AG20443 (cell line): ENCODE data around the gene ECE1.

Experiments
- DNase-seq: peaks from one replicate; pipeline ENCODE4 v3.0.0; 2012; ENCODE audit warnings: low spot score, mixed read lengths

The ECE1 gene

DNA sequence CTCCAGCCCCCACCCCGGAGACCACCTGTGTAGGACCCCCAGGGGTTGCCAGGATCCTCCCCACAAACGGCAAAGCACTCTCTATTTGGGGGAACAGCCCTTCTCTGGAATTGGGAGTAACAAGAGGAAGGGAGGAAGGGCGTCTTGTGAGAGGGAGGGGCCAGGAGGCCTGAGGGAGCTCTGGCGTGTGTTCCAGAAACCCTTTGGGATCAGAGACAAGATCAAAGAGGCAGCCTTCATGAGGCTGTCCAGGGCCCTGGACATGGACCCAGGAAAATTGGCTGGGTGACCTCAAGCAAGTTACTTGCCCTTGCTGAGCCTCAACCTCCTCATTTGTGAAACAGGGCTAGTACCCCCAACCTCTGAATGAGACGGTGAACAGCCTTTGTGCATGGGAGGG, 18.1 kb upstream of the ECE1 start:
- no peak for DNase-seq

DNA sequence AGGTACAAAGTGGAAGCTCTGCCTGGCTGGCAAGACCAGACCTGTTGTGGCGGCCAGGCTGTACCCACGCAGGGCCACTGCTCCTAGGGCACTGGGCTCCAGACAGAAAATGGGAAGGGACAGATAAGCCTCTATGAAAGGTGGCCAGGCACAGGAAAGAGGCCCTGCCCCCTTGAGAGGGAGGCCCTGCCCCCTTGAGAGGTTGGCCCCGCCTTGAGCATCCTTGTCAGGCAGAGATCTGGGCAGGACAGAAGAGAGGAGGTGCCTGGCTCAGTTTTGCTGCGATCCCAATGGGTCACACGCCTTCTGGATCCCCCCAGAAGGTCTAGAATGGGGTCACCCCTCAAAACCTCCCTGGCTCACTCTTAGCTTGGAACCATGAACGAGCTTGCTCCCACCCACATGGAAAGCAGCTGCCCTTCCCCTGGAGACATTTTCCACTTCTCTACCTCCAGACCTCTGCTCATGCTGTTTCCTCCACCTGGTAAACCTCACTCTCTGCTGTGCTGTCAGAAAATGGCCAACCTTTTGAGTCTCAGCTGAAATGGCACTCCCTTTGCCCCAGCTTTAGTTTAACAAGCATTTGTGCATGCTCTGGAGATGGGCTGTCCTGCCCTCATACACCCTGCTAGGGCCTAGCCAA, 17.5 kb upstream of the ECE1 start:
- no peak for DNase-seq

GRCh38 chr1:21307210-21307609, 16.9 kb upstream of the ECE1 start:
- no peak for DNase-seq

DNA sequence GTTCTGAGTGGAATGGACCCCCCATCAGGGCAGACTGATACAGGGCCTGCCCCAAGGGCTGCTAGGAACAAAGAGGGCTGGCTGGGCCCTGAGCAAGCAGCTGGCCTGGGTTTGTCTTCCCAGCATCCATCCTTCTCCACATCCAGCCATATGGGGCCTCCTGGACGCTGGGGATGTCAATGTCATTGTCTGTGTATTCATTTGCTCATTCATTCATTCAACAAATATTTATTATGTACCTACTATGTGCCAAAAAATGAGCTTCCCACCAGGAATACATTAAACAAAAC, 15.6 kb upstream of the ECE1 start:
- no peak for DNase-seq

- DNase-seq = no peak
Measured at GRCh38 chr1:21305155-21305899, 15.1 kb upstream of the ECE1 start.

DNA sequence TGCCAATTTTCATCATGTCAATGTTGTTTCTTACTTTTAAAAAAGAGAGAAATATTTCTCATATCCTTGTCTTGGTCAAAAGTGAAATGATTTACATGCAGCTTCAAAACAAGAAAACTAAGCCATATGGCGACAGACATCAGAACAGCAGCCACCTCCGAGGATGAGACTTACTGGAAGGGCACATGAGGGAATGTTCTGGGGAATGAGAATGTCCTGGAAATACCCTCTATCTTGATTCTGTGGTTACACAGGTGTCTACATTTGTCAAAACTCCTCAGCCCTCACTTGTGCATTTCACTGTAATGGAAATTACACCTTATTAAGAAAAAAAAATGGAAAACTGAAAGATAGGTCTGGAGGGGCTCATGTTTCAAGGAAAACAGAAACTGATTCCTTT, 14.2 kb upstream of the ECE1 start:
- DNase-seq = no peak

DNA sequence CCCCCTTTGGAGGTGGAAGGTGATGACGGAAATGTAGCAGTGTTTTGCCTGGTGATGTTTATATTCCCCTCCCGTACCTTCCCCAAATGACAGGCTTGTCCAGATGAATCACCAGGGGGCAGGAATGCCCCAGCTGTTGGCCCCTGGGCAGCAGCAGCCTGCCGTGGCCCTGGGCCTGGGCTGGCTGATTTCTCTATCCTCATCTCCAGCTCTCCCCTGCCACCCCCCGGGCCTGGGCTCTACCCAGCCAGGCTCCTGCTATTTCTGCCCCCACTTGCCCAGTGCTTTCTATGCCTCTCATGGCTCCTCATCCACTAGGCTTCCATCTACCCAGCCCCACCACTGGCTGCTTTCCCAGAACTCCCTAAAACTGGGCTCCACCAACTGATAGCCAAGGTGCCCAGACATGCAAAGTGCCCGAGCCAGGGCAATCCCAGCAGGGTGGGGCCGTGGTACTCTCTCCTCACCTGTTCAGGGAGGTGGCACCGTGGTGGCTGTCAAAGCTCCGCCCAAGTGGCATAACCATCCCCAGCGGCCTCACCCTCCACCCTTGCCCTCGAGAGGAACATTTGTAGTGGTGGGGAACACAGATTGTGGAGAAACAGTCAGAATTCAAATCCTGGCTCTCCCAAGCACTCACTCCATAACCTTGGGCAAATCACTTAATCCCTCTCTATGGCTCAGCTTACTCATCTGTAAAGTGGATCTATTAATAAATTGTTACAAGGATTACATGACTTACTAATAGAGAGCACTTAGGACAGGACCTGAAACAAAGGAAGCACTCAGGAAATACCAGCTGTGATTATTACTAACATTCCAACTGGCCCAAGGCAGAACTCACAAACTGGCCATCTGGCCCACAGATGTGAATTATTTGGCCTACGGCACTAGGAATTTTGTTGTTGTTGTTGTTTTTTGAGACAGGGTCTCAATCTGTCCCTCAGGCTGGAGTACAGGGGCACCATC, 12.8 kb upstream of the ECE1 start:
- DNase-seq = peak; percentile 77

DNA sequence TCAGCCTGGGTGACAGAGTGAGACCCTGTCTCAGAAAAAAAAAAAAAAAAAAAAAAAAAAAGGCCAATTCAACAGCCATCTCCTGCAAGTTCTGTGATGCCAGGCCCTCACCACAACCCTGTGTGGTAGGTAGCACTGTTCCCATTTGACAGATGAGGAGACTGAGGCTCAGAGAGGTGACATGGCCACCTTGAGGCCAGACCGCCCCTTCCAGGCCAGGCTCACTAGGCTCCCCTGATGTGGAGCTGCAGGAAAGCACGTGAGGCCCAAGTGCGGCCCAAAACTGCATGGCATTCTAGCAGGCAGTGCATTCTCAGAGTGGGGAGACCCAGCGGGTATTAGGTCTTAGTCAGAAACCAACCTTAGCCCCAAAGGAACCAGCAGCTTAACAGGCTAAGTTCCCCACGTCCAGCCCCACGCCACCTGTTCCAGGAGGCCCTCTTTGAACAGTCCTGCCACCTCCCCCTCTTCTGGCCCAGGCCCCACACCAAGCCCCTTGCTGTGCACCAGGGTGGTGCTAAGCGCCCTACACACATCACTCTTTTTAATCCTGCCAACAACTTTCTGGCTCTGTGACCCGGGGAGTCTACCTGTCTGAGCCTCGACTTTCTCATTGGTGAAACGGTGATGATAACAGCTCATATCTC, 11.7 kb upstream of the ECE1 start:
- no peak for DNase-seq

- DNase-seq = no peak
Measured at GRCh38 chr1:21300774-21301173, 10.5 kb upstream of the ECE1 start.

GRCh38 chr1:21299780-21300395, 9.6 kb upstream of the ECE1 start:
- DNase-seq = no peak

DNA sequence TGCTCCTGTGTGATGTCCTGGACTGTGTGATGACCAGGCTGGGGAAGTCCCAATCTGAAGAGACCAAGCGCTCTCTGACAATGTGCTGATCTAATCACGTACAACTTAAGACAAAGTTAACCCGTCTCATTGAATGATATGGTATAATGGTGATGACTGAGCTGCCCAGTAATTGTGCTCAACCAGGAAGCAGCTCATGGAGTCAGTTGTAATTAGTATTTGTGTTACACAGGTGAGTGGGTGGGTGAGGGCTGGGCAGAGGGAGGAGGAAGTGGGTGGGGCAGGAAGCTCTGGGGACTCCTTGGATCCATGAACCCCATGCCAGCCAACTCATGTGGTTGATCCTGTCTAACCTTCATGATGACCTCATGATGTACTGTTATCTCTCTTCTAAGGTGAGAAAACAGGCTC, 8.7 kb upstream of the ECE1 start:
- no peak for DNase-seq

- peak; percentile 32 for DNase-seq
Measured at GRCh38 chr1:21297975-21298374, 7.7 kb upstream of the ECE1 start.

- DNase-seq = no peak
Measured at GRCh38 chr1:21296509-21297354, 6.5 kb upstream of the ECE1 start.

DNA sequence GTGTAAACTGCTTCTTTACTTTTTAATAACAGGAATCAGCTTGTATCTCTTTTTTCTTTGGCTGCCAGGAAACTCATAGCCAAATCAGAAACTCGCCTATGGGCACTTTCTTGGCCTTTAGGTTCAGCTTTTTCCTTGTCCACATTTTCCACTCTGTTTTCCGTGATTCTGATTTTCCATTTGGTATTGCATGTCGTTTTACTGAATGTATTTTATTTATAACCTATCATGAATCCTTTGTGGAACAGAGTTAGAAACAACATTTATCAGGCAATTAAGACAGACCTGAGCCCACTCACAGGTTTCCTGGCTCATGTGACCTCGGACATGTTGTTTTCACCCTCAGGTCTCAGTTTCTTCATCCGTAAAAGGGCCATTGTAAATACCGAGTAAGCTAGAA, 5.3 kb upstream of the ECE1 start:
- no peak for DNase-seq

DNA sequence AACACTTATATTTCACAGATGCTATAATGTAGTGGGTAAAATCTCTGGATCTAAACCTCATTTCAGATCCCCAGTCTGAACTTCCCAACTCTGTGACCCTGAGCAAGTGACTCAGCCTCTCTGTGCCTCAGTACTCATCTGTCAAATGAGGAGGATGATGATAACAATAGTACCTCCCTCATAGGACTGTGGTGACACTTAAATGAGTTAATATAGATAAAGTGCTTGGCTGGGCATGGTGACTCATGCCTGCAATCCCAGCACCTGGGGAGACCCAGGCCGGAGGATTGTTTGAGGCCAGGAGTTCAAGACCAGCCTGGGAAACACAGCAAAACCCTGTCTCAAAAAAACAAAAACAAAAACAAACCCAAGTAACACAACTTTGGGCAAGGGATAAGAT, 4.7 kb upstream of the ECE1 start:
- DNase-seq = no peak

GRCh38 chr1:21294266-21294989, 4.2 kb upstream of the ECE1 start:
- peak; percentile 35 for DNase-seq

GRCh38 chr1:21293537-21294265, 3.4 kb upstream of the ECE1 start:
- no peak for DNase-seq

- DNase-seq = no peak
Measured at GRCh38 chr1:21292984-21293536, 2.8 kb upstream of the ECE1 start.

DNA sequence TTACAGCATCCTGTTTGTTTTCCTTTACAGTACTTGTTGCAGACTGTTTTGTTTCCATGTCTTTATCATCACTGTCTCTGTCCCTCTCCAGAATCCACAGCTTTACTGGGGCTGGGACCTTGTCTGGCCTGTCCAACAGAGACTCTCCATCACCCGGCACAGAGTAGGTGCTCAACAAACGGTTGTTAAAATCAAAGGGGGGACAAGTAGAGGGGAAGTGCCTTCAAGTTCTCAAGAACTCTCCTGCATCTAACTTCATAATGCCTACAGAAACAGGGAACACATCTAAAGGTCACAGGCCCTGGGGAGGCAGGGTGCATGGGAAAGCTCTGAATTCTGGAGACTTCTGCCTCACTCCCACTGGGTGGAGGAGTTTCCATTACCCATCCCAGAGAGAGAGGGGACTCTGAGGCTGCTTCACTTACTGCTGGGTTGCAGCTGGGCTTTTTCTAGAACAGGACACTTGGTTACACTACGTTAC, 2.3 kb upstream of the ECE1 start:
- no peak for DNase-seq
